LNCaP clone FGC (cell line): ENCODE data around the gene CLDN10.
A peak's percentile ranks its signal among the peaks of the same experiment; 100 is the strongest.

Experiments
- DNase-seq: peaks from one replicate; pipeline ENCODE4 v3.0.0-alpha.2; 2011; ENCODE audit warnings: low read depth
- H3K4me3 ChIP-seq: 2 replicates; pipeline ENCODE4 v1.5.1; 2011; ENCODE audit warnings: mild to moderate bottlenecking, low read depth, low read length, control low read depth
- CTCF ChIP-seq: IDR thresholded peaks from 2 replicates; pipeline ENCODE4 v1.5.1; 2012; ENCODE audit warnings: mild to moderate bottlenecking; ENCODE audit not compliant: control insufficient read depth, insufficient read depth; ENCODE audit errors: extremely low read depth

CLDN10 gene

GRCh38 chr13:95603887-95604555 lies 51.5 kb downstream of the CLDN10 start:
- DNase-seq = peak; percentile 27
- no peak for TF ChIP-seq CTCF
- H3K4me3 ChIP-seq = no peak overlapping the region

- TF ChIP-seq CTCF = no peak
- DNase-seq = no peak
- H3K4me3 ChIP-seq = no peak overlapping the region
Measured at GRCh38 chr13:95604556-95604915, 52.0 kb downstream of the CLDN10 start.

GRCh38 chr13:95605448-95606125 lies 53.1 kb downstream of the CLDN10 start:
- no peak for TF ChIP-seq CTCF
- no peak overlapping the region for H3K4me3 ChIP-seq
- DNase-seq = no peak

- no peak for TF ChIP-seq CTCF
- no peak for DNase-seq
- H3K4me3 ChIP-seq = no peak overlapping the region
Measured at GRCh38 chr13:95607366-95607765, 54.8 kb downstream of the CLDN10 start.

GRCh38 chr13:95608640-95609323 lies 56.3 kb downstream of the CLDN10 start:
- TF ChIP-seq CTCF = no peak
- no peak overlapping the region for H3K4me3 ChIP-seq
- no peak for DNase-seq

- no peak overlapping the region for H3K4me3 ChIP-seq
- peak; percentile 28 for DNase-seq
- no peak for TF ChIP-seq CTCF
Measured at GRCh38 chr13:95614641-95615245, 62.2 kb downstream of the CLDN10 start.
